PC-9 (cell line): Measurements from ENCODE around the gene TAS1R1.

Source experiments
- CTCF ChIP-seq: fragments of 200-600 bp; sonication (generic); conservative IDR thresholded peaks from 2 replicates; pipeline ENCODE4 v1.6.1; 2017; ENCODE audit warnings: mixed run types, antibody characterized with exemption, mild to moderate bottlenecking, moderate library complexity
- EZH2 ChIP-seq: fragments of 200-600 bp; sonication (generic); IDR thresholded peaks from 2 replicates; pipeline ENCODE4 v1.8.0; 2017; ENCODE audit warnings: antibody characterized with exemption, low read depth

GRCh38 chr1:6588893-6589520 is 33.9 kb downstream of the TAS1R1 start:
- TF ChIP-seq CTCF (no peak), EZH2 (no peak)
